ENCODE measurements around the gene ATG4A.

- no peak for TF ChIP-seq CTCF (IDR thresholded peaks at IDR 0.05)
- TF ChIP-seq POLR2A (IDR thresholded peaks at IDR 0.05), result no peak
- no peak for TF ChIP-seq EP300 (IDR thresholded peaks at IDR 0.05)
Measured at GRCh38 chrX:108169768-108170167, 78.2 kb downstream of the ATG4A start.

All from tibial nerve (tissue), 4 donors.